Ishikawa (cell line): ENCODE data around the gene CHMP4A.

Experiments used
- CEBPB ChIP-seq: IDR thresholded peaks from 2 replicates; pipeline ENCODE4 v1.6.1; 2012
- CREB1 ChIP-seq: IDR thresholded peaks from 2 replicates; pipeline ENCODE4 v1.6.1; 2012; ENCODE audit warnings: low read depth
- EGR1 ChIP-seq: IDR thresholded peaks from 2 replicates; pipeline ENCODE4 v1.6.1; 2012
- EP300 ChIP-seq: IDR thresholded peaks from 2 replicates; pipeline ENCODE4 v1.6.1; 2012; ENCODE audit warnings: borderline replicate concordance
- MAX ChIP-seq: IDR thresholded peaks from 2 replicates; pipeline ENCODE4 v1.6.1; 2012
- TAF1 ChIP-seq: IDR thresholded peaks from 2 replicates; pipeline ENCODE4 v1.6.1; 2012; ENCODE audit warnings: low read depth, mild to moderate bottlenecking
- TCF12 ChIP-seq: IDR thresholded peaks from 2 replicates; pipeline ENCODE4 v1.6.1; 2012; ENCODE audit warnings: low read depth
- TF ChIP-seq, protein P1 (sequence below): IDR thresholded peaks from 2 replicates; pipeline ENCODE4 v1.6.1; 2012; ENCODE audit warnings: low read depth, mild to moderate bottlenecking

GRCh38 chr14:24177891-24178290 is 35.4 kb downstream of the CHMP4A start:
- TF ChIP-seq EGR1 (no peak), TAF1 (no peak), EP300 (no peak), CREB1 (no peak), MAX (no peak), CEBPB (no peak), TCF12 (no peak)
- TF ChIP-seq, protein P1, sequence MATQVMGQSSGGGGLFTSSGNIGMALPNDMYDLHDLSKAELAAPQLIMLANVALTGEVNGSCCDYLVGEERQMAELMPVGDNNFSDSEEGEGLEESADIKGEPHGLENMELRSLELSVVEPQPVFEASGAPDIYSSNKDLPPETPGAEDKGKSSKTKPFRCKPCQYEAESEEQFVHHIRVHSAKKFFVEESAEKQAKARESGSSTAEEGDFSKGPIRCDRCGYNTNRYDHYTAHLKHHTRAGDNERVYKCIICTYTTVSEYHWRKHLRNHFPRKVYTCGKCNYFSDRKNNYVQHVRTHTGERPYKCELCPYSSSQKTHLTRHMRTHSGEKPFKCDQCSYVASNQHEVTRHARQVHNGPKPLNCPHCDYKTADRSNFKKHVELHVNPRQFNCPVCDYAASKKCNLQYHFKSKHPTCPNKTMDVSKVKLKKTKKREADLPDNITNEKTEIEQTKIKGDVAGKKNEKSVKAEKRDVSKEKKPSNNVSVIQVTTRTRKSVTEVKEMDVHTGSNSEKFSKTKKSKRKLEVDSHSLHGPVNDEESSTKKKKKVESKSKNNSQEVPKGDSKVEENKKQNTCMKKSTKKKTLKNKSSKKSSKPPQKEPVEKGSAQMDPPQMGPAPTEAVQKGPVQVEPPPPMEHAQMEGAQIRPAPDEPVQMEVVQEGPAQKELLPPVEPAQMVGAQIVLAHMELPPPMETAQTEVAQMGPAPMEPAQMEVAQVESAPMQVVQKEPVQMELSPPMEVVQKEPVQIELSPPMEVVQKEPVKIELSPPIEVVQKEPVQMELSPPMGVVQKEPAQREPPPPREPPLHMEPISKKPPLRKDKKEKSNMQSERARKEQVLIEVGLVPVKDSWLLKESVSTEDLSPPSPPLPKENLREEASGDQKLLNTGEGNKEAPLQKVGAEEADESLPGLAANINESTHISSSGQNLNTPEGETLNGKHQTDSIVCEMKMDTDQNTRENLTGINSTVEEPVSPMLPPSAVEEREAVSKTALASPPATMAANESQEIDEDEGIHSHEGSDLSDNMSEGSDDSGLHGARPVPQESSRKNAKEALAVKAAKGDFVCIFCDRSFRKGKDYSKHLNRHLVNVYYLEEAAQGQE = no peak
